ACHN (cell line): ENCODE measurements around the gene MICB.
"Not testable (repeated sequence)": the region's sequence is repeated elsewhere in the genome, so short reads cannot be mapped to it uniquely, and the experiment has no call there.

ENCODE experiments used
- DNase-seq: peaks from one replicate; pipeline ENCODE4 v3.0.0-alpha.2; 2015
- in situ Hi-C: cut with HindIII; loops from 2 replicates; pipeline ENCODE4 v1.10.0; 2017; ENCODE audit warnings: low sequenced_read_pairs, low pct_ligation_motif_present, low pct_unique_long_range_greater_than_20kb

The MICB gene

DNA sequence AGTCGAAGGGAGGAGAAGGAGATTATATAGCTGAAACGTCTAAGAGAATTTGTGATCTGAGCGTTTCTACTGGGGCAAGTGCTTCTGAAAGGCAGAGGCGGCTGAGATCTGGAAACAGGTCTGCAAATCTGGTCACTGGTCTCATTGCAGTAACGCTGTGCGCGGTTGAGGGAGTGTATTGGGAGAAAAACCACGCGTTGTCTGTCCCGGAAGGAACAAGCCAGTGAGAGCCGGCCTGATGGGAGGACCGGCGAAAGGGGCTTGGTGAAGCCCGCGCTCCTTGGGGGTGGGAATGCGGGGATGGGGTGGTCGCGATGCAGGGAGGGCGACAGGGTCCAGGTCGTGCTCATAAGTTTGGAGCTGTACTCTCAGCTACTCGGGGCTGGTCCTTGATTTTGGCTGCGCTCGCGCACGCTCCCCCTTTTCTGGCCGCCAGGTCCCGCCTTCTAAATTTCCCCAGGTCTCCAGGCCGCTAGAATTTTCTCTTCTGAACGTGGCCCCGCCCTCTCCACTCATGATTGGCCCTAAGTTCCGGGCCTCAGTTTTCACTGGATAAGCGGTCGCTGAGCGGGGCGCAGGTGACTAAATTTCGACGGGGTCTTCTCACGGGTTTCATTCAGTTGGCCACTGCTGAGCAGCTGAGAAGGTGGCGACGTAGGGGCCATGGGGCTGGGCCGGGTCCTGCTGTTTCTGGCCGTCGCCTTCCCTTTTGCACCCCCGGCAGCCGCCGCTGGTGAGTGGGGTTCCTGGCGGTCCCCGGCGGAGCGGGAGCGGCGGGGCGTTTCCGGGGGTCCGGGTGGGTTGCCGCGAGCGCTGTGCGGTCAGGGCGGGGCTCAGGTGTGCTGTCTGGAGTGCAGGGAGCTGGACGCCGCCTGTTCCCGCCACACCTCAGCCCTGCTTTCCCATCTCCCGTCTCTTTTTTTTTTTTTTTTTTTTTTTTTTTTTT lies at the start of gene MICB:
TSS of gene MICB (plus strand) at position 615 of the 946 bp plus-strand sequence. CDS start at position 664, 49 bp downstream.
- DNase-seq = peak; percentile 88
- in situ Hi-C loops = no loop called here

DNA sequence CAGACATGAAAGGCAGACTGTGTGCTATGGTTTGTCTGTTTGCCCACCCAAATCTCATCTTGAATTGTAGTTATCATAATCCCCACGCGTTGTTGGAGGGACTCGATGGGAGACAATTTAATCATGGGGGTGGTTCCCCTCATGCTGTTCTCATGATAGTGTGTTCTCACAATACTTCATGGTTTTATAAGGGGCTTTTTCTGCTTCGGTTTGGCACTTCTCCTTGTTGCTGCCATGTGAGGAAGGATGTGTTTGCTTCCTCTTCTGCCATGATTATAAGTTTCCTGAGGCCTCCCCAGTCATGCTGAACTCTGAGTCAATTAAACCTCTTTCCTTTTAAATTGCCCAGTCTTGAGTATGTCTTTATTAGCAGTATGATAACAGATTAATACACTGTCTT lies 47.2 kb upstream of the MICB start:
- DNase-seq = no peak
- in situ Hi-C loops = no loop called here

DNA sequence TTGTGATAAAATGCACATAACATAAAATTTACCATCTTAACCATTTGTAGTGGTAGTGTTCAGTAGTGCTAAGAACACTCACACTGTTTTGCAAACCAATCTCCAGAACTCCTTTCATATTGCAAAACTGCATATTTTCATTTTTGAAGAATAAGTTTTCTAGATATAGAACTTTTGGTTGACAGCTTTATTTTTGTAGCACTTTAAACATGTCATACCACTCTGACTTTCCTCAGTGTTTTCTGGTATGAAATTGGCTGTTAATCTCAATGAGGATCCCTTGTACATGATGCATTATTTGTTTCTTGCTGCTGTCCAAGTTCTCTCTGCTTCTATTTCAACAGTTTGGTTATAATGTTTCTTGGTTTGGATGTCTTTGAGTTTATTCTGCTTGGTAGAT lies 45.1 kb upstream of the MICB start:
- in situ Hi-C loops = no loop called here
- no peak for DNase-seq

DNA sequence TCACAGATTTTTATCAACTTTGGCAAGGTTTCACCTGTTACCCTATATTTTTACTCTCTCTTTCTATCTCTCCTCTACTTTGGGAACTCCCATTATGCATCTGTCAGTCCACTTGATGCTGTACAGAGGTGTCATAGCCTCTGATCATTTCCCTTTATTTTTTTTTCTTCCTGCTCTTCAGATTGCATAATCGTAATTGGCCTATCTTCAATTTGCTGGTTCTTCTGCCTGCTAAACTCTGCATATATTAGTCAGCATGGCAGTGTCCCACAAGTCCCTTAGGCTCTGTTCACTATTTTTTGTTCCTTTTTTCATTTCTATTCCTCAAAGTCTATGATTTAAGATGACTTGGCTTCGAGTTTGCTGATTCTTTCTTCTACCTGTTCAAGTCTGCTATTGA lies 44.7 kb upstream of the MICB start:
- no peak for DNase-seq
- in situ Hi-C loops = no loop called here

DNA sequence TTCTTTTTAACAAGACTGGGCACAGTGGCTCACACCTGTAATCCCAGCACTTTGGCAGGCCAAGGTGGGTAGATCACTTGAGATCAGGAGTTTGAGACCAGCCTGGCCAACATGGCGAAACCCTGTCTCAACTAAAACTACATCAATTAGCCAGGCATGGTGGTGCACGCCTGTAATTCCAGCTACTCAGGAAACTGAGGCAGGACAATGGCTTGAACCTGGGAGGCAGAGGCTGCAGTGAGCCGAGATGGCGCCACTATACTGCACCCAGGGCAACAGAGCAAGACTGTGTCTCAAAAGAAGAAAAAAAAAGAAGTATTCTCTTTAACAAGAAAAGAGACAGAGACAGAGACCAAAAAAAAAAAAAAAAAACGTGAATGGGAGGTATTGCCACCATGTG lies 38.1 kb upstream of the MICB start:
- in situ Hi-C loops, DNase-seq: not testable (repeated sequence)

DNA sequence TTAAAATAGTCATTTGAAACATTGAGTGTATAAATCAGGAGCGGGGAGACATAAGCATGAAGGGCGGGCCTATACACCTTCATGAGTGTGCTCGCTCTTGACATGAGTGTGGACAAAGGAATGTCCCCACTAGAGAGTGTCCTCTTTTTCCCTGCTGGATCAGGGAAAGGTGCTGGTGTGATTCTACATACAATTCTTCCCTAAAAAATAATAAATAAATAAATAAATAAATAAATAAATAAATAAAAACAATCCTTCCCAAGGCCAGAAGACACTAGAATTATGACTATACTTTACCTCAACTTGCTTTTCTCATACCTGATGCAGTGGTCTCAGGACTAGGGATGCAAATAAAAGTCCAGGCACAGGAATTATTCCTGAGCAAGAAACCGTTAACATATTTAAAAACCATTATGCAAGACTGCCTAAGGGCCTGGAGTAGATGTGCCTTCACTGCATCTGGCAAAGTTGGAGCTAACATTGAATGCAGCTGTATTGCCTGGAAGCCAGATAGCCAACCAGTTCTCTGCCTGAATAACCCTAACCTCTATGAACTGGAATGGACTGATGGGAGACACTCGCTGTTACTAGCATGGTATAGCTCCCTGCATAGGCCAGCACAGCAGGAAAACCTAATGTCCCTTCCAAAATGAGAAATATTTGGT lies 37.5 kb upstream of the MICB start:
- DNase-seq = no peak
- in situ Hi-C loops = no loop called here

DNA sequence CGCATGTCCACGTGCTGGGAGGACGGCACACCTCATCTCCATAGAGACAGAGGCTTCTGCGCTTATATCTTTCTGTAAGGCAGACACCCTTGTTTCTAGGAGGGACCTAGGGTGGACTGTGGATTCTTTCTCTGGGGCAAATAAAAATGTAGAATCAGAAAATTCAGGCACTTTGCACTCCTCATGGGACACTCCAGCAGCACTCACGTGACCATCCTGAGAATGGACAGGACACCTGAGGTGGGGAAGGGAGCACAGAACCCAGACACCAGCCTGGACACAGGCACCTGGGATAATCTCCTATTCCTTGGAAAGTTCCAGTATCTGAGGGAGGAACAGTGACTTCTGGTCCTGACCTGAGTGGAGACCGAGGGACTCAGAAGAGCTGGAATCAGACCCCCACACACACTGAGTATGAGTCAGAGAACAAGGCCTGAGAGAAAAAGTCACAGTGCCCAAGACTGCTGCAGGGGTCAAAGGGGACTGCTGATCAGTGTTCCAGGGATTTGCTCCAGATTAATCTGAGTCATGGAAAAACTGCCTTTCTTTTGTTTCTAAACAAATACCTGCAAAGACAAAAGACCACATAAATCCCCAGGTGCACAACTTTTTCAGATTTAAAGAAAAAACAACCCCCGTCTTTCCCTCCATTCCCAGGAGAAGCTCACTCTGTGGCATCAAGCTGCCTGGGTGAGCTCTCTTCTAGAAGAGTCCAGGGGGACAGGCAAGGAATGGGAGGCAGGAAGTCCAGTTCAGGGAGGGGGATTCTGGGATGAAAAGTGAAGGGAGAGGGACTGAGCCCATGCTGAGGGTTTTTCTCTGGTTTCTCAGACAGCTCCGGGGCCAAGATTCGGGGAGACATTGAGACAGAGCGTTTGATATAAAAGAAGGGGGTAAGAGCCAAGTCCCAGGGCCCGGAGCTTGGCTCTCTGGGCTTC lies 35.6 kb upstream of the MICB start:
- in situ Hi-C loops = no loop called here
- DNase-seq = no peak

DNA sequence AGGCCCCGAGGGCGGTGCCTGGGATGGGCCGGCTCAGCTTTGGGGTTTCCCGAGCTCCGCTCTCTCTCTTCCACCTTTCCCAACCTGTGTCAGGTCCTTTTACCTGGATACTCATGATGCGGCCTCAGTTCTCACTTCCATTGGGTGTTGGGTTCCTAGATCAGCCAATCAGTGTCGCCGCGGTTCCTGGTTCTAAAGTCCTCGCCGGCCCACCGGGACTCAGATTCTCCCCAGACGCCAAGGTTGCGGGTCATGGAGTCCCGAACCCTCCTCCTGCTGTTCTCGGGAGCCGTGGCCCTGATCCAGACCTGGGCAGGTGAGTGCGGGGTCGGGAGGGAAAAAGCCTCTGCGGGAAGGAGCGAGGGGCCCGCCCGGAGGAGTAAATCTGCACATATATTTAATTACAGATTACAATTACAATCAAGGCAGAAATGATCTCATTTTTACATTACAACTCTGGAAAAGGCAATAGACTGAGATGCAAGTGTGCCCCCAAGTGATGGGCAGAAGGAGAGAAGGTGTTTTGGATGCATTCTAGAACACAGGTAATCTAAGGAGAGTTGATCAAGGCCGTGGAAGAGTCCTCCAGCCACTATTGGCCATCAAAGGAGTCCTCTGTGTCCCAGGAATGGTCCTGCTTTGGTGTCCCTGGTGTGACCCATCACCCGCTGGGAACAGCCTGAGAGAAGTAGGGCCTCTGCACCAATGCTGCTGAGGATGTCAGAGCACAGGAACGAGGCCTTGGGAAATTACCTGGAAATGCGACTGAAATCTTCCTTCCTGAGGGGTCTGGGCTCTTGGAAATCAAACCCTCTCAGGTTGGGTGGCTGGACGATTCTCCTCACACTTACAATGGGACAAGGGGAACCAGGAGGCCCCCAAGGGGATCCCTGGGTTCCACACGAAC lies 34.7 kb upstream of the MICB start:
- peak; percentile 87 for DNase-seq

DNA sequence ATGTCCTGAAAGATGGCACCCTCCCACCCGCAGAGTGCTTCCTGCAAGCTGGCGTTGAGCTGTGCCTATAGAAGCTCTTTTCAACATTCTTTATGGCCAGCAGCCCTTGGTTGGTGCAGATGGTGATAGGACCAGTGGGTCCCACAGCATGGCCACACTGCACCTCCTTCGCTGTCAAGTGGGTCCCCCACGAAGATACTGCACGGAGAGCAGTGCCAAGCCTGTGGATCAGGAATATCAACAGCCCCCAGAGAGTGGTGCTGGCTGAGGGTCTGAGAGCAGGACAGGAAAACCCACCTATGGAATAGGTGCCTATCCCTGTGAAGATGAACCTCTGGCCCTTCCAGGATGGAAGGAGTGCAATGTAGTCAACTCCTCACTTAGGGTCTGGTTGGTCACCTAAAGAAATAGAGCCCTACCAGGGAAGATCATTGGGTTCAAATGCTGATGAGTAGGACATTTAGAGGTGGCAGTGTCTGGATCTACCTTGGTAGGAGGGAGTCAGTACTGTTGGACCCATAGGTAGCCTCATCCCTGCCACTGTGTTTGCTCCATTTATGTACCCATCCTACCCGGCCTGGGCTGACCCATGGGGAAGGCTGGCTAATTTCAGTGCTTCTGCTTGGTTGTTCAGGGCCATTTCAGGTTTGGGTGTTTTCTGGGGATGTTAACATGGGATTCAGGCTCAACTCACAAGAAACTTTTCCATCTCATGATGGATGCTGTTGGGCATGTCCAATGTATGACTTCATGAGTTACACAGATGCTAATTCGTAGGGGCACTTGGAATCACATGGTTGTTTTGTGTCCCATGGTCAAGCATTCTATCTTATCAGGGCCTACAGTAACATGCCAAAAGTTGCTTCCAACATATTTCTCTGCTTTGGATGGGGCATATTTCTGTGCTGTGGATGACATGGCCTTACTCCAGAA lies 33.4 kb upstream of the MICB start:
- DNase-seq = no peak
- in situ Hi-C loops = no loop called here

More for the DNA sequence above, 34.7 kb upstream of the MICB start:
- in situ Hi-C loops = no loop called here

DNA sequence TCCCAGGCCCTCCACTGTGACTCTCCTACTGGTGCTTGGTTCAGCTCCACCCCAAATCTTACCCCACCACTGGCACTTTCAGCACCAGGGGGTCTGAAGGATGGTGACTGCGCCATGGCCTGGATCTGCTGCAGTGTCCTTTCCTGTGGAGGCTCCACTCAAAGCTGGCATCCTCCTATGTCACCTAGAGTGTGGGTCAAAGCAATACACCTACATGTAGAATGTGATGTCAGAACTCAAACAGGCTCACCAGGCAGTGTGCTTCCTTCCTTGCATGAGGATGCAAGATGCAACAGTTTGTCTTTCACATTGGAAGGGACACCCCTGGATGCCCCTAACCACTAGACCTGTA lies 32.8 kb upstream of the MICB start:
- no peak for DNase-seq
- in situ Hi-C loops = no loop called here

DNA sequence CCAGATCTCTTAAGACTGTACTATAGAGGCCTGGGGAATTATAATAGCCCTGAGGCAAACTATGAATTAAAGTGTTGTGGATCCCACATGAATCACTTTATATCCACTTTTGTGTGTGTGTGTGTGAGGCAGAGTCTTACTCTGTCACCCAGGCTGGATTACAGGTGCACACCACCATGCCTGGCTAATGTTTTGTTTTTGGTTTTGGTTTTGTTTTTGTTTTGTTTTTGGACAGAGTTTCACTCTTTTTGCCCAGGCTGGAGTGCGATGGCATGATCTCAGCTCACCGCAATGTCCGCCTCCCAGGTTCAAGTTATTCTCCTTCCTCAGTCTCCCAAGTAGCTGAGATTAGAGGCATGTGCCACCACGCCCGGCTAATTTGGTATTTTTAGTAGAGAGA lies 32.2 kb upstream of the MICB start:
- no peak for DNase-seq
- in situ Hi-C loops = no loop called here

DNA sequence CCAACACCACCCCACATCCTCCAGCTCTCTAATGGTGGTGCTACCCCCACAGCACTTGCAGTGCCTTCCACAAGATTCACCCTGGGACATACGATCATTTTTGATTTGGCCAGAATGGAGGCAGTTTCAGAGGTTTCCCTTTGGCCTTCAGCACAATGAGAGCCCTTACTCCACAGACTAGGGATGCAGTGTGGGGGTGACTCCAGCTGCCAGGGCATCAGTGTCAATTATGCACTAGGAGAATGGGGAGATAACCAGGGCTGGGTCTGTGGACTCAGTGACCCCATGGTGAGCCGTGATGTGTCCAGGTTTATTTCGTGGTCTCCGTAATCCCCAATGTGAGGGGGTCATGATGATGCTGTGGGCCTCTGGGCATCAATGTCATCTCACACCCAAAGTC lies 31.5 kb upstream of the MICB start:
- in situ Hi-C loops = no loop called here
- no peak for DNase-seq

DNA sequence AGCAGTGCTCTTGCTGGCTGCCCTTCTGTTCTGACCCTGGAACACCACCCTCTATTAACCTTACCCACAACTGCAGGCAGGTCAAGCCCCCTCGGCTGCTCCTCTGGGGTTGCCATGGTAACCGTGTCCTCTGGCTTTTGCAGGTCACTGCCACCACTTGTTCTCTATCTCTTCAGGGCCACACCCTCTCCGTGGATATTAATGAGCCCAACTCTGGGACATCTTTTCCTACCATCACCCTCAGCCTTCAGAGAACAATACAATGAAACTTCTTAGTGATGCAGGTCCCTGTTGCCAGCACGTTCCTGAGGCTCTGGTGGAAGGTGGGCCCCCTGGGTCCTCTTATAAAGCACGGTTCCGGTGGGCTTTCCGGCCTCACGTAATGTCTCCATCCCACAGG lies 30.8 kb upstream of the MICB start:
- in situ Hi-C loops = no loop called here

DNA sequence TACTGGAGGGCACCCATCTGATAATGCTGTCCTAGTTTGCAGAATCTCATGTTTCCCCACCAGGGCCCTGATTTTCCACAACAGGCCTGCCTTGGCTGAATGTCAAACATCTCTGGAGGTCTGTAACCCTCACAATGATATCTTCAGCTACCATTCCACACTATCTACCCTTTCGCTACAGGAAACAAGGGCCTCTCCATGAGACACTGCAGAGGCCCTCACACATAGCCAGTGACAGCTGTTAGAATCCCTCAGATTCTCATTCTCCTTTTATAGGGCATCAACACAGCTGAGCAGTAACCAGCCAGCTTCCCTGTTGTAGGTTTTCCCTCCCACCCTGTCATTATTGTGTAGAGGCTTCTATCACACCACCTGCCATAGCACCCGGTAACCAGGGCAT lies 29.6 kb upstream of the MICB start:
- in situ Hi-C loops = no loop called here
- no peak for DNase-seq

More for the DNA sequence above, 30.8 kb upstream of the MICB start:
- DNase-seq = no peak

DNA sequence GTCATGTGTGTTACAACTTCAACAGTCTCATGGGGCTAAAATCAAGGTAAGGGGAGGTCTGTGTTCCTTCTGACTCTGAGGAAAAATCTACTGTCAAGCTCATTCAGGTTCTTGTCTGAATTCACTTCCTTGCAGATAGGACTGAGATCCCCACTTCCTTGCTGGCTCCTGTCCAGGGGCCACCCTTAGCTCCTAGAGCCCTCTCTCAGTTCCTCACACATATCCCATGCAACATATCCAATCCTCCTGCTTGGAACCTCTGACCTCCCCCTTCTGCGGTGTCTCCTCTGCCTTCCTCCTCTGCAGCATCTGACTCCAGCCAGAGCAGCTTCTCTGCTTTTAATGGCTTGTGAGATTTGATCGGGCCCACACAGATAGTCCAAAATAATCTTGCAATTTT lies 27.1 kb upstream of the MICB start:
- DNase-seq = no peak
- in situ Hi-C loops = no loop called here

DNA sequence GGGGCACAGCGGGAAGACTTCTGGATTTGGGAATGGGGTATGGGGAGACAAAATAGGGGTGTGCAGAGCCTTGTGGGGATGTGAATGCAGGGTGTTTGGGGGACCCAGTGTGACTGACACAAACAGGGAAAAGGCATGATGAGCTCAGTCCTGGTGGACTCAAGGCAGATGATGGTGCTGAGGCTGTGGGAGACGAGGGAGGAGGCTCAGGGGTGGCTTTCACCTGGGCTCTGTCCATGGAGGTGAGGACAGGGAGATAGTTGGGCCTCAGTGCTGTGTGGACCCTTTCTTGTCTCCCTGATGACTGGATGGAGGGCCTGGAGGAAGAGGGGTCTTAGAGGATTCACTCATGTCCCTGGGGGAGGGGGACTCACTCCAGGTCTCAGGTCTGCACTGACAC lies 26.2 kb upstream of the MICB start:
- no peak for DNase-seq
- in situ Hi-C loops = no loop called here

DNA sequence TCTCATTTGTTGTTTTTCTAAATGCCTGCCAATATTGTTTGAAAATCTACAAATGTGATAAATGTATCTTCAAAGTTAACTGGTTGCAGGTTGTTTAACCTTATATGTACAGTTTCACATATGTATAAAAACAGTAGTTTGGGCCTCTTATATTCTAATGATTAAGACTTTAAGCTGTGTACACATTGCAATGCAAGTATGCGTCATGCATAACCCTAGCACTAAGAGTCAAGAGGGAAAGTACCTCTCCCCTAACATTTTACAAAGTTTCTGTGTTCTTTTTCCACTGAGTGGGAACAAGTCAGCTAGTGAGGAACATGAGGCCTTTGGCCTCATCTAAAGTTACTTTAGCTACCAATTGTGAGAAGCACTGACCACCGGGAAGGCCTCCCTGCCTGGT lies 25.7 kb upstream of the MICB start:
- DNase-seq = no peak
- in situ Hi-C loops = no loop called here
